ENCODE measurements around the gene UBE2E2. TPM values are rescaled to one million over a fixed set of nuclear protein-coding genes. Genes with fewer than 3 reads are reported as not detected.
"Not testable (repeated sequence)": the region's sequence is repeated elsewhere in the genome, so short reads cannot be mapped to it uniquely, and the experiment has no call there.

The UBE2E2 gene
- total RNA-seq, 1 experiment from 2014 or later = 25.1 TPM

- no TSS peak for BruUV-seq (replicated peaks)
- no peaks in the 10 kb centered on the region for H3K36me3 Mint-ChIP-seq (ENCODE audit: insufficient read depth, unreplicated experiment)
- DNase-seq = no peak
- no peaks in the 10 kb centered on the region for H3K27me3 Mint-ChIP-seq (ENCODE audit: unreplicated experiment)
- no peak for TF ChIP-seq CTCF (IDR thresholded peaks at IDR 0.05; ENCODE audit: unreplicated experiment)
- no peak overlapping the region for H3K4me3 Mint-ChIP-seq (ENCODE audit: low read depth, unreplicated experiment)
- H3K9me3 Mint-ChIP-seq (ENCODE audit: low read depth, unreplicated experiment) = no peaks in the 10 kb centered on the region
- intact Hi-C loops (cut with micrococcal nuclease; ENCODE audit: unreplicated experiment) = no loop called here
- CTCF ChIA-PET = no interaction called here
- no peaks in the 10 kb centered on the region for H3K4me1 Mint-ChIP-seq (ENCODE audit: low read depth, unreplicated experiment)
- H3K27ac Mint-ChIP-seq (ENCODE audit: unreplicated experiment) = no peak overlapping the region
Measured at GRCh38 chr3:23330568-23330967, 127.4 kb downstream of the UBE2E2 start.

GRCh38 chr3:23331141-23331935 lies 128.2 kb downstream of the UBE2E2 start:
- Mint-ChIP-seq H3K36me3 (ENCODE audit: insufficient read depth, unreplicated experiment) (no peaks in the 10 kb centered on the region), H3K4me3 (ENCODE audit: low read depth, unreplicated experiment) (no peak overlapping the region), H3K27ac (ENCODE audit: unreplicated experiment) (no peak overlapping the region), H3K27me3 (ENCODE audit: unreplicated experiment) (no peaks in the 10 kb centered on the region), H3K4me1 (ENCODE audit: low read depth, unreplicated experiment) (no peaks in the 10 kb centered on the region), H3K9me3 (ENCODE audit: low read depth, unreplicated experiment) (no peaks in the 10 kb centered on the region)
- intact Hi-C loops (cut with micrococcal nuclease; ENCODE audit: unreplicated experiment) = no loop called here
- no peak for TF ChIP-seq CTCF (IDR thresholded peaks at IDR 0.05; ENCODE audit: unreplicated experiment)
- CTCF ChIA-PET = interaction anchor here (0.6 kb wide), 2 partner anchors 47 to 505 kb away, joined by 3 to 5 read pairs; no protein-coding TSS in a partner anchor
- BruUV-seq (replicated peaks) = no TSS peak
- no peak for DNase-seq

DNA sequence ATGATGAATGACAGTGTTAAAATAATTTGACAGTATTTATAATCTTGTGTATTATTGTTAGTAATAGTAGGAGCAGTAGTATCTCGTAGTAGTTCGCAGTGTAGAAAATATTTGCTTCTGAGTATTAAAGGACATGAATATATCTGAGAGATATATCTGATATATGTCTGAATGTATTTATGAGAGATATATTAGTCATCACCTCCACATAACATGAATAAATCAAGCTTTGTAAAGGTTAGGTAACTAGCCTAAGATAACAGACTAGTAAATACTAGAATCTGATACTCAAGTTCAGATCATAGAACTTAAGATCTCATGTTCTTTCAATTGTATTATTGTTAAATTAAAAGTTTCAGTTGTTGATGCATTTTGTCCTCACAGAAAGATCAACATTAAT lies 130.5 kb downstream of the UBE2E2 start:
- Mint-ChIP-seq H3K36me3 (ENCODE audit: insufficient read depth, unreplicated experiment) (no peaks in the 10 kb centered on the region), H3K4me1 (ENCODE audit: low read depth, unreplicated experiment) (no peaks in the 10 kb centered on the region), H3K27me3 (ENCODE audit: unreplicated experiment) (no peaks in the 10 kb centered on the region), H3K9me3 (ENCODE audit: low read depth, unreplicated experiment) (no peaks in the 10 kb centered on the region), H3K27ac (ENCODE audit: unreplicated experiment) (no peak overlapping the region), H3K4me3 (ENCODE audit: low read depth, unreplicated experiment) (no peak overlapping the region)
- CTCF ChIA-PET = interaction anchor here (0.6 kb wide), 1 partner anchor 405 kb away, joined by 4 read pairs; no protein-coding TSS in a partner anchor
- intact Hi-C loops (cut with micrococcal nuclease; ENCODE audit: unreplicated experiment) = no loop called here
- BruUV-seq (replicated peaks) = no TSS peak
- no peak for TF ChIP-seq CTCF (IDR thresholded peaks at IDR 0.05; ENCODE audit: unreplicated experiment)
- DNase-seq = no peak

- intact Hi-C loops (cut with micrococcal nuclease; ENCODE audit: unreplicated experiment); H3K36me3 Mint-ChIP-seq (ENCODE audit: insufficient read depth, unreplicated experiment); DNase-seq; H3K27me3 Mint-ChIP-seq (ENCODE audit: unreplicated experiment); H3K9me3 Mint-ChIP-seq (ENCODE audit: low read depth, unreplicated experiment); H3K4me1 Mint-ChIP-seq (ENCODE audit: low read depth, unreplicated experiment); H3K27ac Mint-ChIP-seq (ENCODE audit: unreplicated experiment); CTCF ChIA-PET; H3K4me3 Mint-ChIP-seq (ENCODE audit: low read depth, unreplicated experiment); BruUV-seq (replicated peaks): not testable (repeated sequence)
Measured at GRCh38 chr3:23336853-23337252, 133.7 kb downstream of the UBE2E2 start.
